SJSA1 (cell line): ENCODE results near the gene ANKS1B. TPM values are rescaled to one million over a fixed set of nuclear protein-coding genes. Genes with fewer than 3 reads are reported as not detected.

Experiments used
- DNase-seq, 2 experiments: peaks; one replicate each; pipeline ENCODE4 v3.0.0-alpha.2; 2015 to 2020; ENCODE audit warnings: low spot score in 2 of 2, low read depth in 1 of 2
- H3K27ac ChIP-seq: fragments of 250-450 bp; sonication (Bioruptor Pico); 2 replicates; pipeline ENCODE4 v1.5.1; 2020; ENCODE audit warnings: mild to moderate bottlenecking, moderate library complexity
- H3K27me3 ChIP-seq: fragments of 250-450 bp; sonication (Bioruptor Pico); replicated peaks from 2 replicates; pipeline ENCODE4 v1.5.1; 2020; ENCODE audit warnings: mild to moderate bottlenecking, moderate library complexity
- H3K36me3 ChIP-seq: fragments of 250-450 bp; sonication (Bioruptor Pico); 2 replicates; pipeline ENCODE4 v1.5.1; 2020; ENCODE audit warnings: mild to moderate bottlenecking
- H3K4me1 ChIP-seq: fragments of 250-450 bp; sonication (Bioruptor Pico); replicated peaks from 2 replicates; pipeline ENCODE4 v1.6.1; 2021; ENCODE audit warnings: mild to moderate bottlenecking
- H3K4me3 ChIP-seq: fragments of 250-450 bp; sonication (Bioruptor Pico); 2 replicates; pipeline ENCODE4 v1.5.1; 2020; ENCODE audit warnings: mild to moderate bottlenecking
- H3K9me3 ChIP-seq: fragments of 250-450 bp; sonication (Bioruptor Pico); replicated peaks from 2 replicates; pipeline ENCODE4 v1.5.1; 2020; ENCODE audit warnings: mild to moderate bottlenecking
- total RNA-seq: library from RNA; depleted of rRNA; stranded (reverse); fragments of >200 nt; shearing (Covaris generic); gene quantifications from 2 replicates; pipeline ENCODE4 v1.2.3, GENCODE V29; 2014

Gene ANKS1B
- total RNA-seq, 1 experiment from 2014 or later: not detected

DNA sequence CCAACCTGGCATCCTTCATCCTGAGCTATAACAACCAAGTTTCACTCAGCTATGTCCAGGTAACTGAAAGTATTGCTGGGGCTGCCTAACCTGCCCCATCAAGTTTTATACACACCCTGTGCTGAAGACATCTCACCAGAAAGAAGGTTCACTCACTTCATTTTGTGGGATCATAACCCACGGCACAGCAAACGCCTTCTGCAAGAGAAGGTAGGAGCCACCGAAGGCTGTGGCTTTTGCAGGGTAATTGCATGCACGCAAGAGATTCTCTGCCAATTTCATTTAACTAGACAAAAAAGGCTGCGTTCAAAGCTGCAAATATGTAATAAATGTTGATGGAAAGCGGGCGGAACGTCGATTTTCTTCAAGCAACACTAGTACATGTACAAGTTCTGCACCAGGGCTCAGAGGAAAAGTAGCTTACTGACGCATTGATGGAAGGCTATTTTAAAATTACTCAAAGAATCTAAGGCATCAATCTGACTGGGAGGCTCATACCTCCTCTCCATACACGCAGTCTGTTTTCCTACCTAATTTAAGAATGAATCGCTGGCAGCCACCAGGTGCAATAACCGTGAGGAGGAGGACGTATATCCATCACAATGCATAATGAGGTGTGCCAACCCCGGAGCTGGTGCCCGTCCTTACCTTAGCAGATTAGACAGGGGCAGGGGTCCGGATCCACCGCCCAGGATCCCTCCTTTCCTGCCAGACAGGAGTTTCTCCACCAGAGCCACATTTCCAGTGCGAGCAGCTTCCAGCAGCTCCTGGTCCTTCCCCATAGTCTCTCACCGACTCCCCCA is 1.1 kb downstream of the ANKS1B start:
- no peaks in the 10 kb centered on the region for H3K36me3 ChIP-seq
- peaks cover 5% of the 10 kb centered on the region for H3K4me1 ChIP-seq
- H3K4me3 ChIP-seq: no peak overlapping the region
- H3K27ac ChIP-seq: no peak overlapping the region
- H3K9me3 ChIP-seq: no peaks in the 10 kb centered on the region
- peaks cover 52% of the 10 kb centered on the region for H3K27me3 ChIP-seq
- no peak for DNase-seq

DNA sequence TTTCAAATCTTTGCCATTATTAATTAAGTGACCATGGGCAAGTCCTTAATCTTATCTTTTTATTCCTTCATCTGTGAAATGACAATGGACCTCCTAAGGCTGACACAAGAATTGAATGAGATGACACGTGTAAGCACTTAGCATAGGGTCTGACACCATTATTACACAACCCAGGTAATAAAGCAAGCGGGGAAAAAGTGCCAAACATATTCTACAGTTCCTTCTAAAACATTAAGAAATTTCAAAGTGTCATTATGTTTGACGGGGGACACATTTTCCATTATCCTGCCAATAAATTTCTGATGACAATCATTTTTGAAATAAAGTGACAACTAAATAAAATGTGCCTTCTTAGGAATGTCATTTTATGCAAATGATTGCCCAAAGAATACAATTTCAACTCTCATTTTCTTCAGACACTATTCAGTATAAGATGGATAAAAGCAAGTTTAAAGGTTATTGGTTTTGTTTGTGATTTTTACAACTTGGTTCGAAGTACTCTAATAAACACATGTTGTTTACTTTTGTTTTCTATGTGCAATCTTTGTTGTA is 3.0 kb downstream of the ANKS1B start:
- no peak overlapping the region for H3K4me3 ChIP-seq
- H3K9me3 ChIP-seq: no peaks in the 10 kb centered on the region
- no peak for DNase-seq
- peaks cover 5% of the 10 kb centered on the region for H3K4me1 ChIP-seq
- H3K36me3 ChIP-seq: no peaks in the 10 kb centered on the region
- no peak overlapping the region for H3K27ac ChIP-seq
- H3K27me3 ChIP-seq: peaks cover 47% of the 10 kb centered on the region

DNA sequence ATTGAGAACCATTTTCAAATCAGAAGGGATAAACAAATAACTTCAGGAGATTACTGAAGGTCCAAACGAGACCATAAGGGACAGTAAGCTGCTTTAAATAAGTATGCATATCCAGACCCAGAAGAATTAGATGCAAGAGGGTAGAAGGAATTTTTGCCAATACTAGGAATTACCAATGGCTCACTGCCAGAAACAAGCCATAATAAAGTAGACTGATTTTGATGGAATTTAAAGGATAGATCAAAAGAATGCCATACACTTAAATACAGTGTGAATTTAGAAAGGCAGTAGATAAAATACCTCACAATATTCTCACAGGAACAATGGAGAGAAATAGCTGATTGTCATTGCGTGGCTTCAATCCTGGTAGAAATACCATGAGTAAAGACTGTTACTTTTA is 5.3 kb downstream of the ANKS1B start:
- H3K36me3 ChIP-seq: no peaks in the 10 kb centered on the region
- H3K4me1 ChIP-seq: no peaks in the 10 kb centered on the region
- H3K27ac ChIP-seq: no peak overlapping the region
- no peaks in the 10 kb centered on the region for H3K9me3 ChIP-seq
- H3K4me3 ChIP-seq: no peak overlapping the region
- DNase-seq: no peak
- H3K27me3 ChIP-seq: peaks cover 29% of the 10 kb centered on the region

DNA sequence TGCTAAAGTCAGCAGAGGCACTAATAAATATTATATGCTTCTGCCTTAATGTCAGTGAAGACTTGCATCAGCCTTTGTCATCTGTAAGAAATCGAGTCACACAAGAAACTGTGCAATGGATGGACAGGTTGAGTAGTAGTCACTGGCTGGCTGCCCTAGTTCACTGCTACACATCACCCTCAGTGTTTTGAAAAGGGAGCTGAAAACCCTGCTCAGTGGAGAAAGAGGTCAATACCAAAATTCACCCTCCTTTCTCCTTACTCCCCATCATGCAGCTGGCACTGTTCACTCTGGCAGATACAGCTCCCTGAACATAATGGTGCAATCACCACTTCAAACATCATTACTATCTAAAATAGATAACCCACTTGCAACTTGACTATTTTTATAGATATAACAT is 6.6 kb downstream of the ANKS1B start:
- Histone ChIP-seq H3K27me3 (peaks cover 18% of the 10 kb centered on the region), H3K27ac (no peak overlapping the region), H3K4me1 (no peaks in the 10 kb centered on the region), H3K9me3 (no peaks in the 10 kb centered on the region), H3K36me3 (no peaks in the 10 kb centered on the region), H3K4me3 (no peak overlapping the region)
- DNase-seq: no peak

DNA sequence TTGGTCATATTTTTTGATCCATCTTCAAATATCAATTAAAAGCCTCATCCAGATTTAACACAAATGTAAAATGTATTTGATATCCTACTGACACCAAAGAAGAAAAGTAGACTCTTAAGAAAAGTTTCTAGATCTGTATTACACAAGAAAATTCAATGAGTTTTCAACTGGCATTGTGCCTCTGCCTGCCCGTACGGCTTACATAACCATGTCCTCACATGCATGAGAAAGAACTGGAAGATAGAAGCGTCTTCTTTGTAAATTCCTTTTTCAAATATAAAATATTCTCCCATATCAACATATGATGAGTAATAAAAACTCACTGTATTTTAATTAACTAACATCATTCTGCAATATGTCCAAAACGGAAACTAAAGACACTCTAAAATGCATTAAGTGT is 7.2 kb downstream of the ANKS1B start:
- H3K4me1 ChIP-seq: no peaks in the 10 kb centered on the region
- no peaks in the 10 kb centered on the region for H3K9me3 ChIP-seq
- no peaks in the 10 kb centered on the region for H3K36me3 ChIP-seq
- H3K27ac ChIP-seq: no peak overlapping the region
- DNase-seq: no peak
- H3K4me3 ChIP-seq: no peak overlapping the region
- peaks cover 12% of the 10 kb centered on the region for H3K27me3 ChIP-seq

DNA sequence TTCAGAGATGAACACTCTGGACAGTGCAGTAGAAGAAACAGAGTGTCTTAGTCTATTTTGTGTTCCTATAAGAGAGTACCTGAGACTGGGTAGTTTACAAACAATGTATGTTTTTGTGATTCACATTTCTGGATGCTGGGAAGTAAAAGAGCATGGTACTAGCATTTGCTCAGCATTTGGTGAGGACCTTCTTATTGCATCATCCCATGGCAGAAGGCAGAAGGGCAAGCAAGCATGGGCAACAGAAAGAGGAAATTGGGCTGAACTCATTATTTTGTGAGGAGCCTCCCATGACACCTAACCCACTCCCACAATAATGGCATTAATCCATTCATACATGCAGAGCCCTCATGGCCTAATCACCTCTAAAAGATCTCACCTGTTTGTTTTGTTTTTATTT is 8.0 kb downstream of the ANKS1B start:
- H3K4me3 ChIP-seq: no peak overlapping the region
- no peaks in the 10 kb centered on the region for H3K4me1 ChIP-seq
- H3K36me3 ChIP-seq: no peaks in the 10 kb centered on the region
- H3K27me3 ChIP-seq: peaks cover 6% of the 10 kb centered on the region; the same call in 1 of the 2 replicates
- DNase-seq: no peak
- H3K9me3 ChIP-seq: no peaks in the 10 kb centered on the region
- no peak overlapping the region for H3K27ac ChIP-seq

DNA sequence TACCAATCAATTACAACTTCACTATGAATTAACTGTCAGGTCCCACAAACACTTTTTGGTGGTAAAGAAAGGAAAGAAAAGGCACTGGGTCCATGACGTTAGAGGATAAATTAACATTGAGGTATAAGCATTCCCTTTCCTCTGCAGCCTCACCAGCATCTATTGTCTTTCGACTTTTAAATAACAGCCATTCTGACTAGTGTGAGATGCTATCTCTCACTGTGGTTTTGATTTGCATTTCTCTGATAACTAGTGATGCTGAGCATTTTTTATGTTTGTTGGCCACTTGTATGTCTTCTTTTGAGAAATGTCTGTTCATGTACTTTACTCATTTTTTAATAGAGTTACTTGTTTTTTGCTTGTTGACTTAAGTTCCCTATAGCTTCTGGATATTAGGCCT is 9.4 kb downstream of the ANKS1B start:
- Histone ChIP-seq H3K4me1 (no peaks in the 10 kb centered on the region), H3K36me3 (no peaks in the 10 kb centered on the region), H3K9me3 (no peaks in the 10 kb centered on the region), H3K27ac (no peak overlapping the region), H3K4me3 (no peak overlapping the region), H3K27me3 (peaks cover 3% of the 10 kb centered on the region; the same call in 1 of the 2 replicates)
- DNase-seq: no peak

DNA sequence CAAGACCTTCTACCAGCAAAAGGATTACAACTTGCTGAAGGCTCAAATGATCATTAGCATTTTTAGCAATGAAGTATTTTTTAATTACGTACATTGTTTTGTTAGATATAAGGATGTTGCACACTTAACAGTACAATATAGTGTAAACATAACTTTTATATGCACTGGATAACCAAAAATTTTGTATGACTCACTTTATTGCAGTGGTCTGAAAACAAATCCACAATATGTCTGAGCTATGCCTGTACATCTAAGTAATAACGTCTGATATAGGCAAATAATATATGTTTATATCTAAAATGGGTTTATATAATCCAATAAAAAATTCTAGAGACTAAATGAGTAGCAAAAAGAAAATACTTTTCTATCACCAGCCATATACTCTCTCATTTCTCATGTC is 10.6 kb downstream of the ANKS1B start:
- Histone ChIP-seq H3K27ac (no peak overlapping the region), H3K36me3 (no peaks in the 10 kb centered on the region), H3K27me3 (no peaks in the 10 kb centered on the region), H3K9me3 (no peaks in the 10 kb centered on the region), H3K4me3 (no peak overlapping the region), H3K4me1 (no peaks in the 10 kb centered on the region)
- no peak for DNase-seq

DNA sequence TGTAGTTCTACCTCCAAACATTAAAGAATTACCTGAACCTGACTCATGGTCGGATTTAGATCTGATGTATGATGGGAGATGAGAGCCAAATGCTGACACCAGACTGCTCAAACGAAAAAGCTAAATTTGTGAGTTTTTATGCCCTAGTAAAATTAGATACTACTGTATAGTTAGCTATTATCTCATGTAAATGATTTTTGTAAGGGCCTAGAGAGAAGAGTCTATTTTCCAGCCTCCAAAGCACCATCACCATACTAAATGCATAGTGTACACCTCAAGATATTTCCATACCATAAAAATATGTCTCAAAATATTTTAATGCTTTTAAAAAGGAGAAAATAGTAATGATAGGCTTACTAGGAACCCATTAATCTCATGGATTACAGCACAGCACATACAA is 18.3 kb downstream of the ANKS1B start:
- Histone ChIP-seq H3K4me1 (no peaks in the 10 kb centered on the region), H3K4me3 (no peak overlapping the region), H3K27ac (no peak overlapping the region), H3K36me3 (no peaks in the 10 kb centered on the region), H3K27me3 (no peaks in the 10 kb centered on the region), H3K9me3 (no peaks in the 10 kb centered on the region)
- no peak for DNase-seq

DNA sequence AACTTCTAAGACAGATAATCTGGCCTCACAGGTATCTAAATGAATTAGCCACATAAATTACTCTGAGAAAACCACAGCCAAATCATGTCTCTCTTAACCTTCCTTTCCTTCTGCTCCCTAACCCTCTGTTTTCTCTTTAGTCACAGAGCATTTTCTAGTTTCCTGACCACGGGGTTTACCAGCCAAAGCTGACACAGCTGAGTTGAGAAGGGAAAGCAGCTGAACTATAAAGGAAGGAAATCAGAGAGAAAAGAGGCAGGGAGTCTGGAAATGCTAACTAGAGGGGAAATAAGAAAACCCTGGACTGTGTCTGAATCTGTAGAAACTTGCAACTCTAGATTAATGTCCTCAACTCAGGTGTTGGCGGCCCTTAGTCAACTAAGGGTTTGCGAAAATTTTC is 24.4 kb downstream of the ANKS1B start:
- H3K27ac ChIP-seq: no peak overlapping the region
- H3K4me1 ChIP-seq: no peaks in the 10 kb centered on the region
- H3K27me3 ChIP-seq: no peaks in the 10 kb centered on the region
- no peaks in the 10 kb centered on the region for H3K9me3 ChIP-seq
- no peaks in the 10 kb centered on the region for H3K36me3 ChIP-seq
- H3K4me3 ChIP-seq: no peak overlapping the region
- no peak for DNase-seq

DNA sequence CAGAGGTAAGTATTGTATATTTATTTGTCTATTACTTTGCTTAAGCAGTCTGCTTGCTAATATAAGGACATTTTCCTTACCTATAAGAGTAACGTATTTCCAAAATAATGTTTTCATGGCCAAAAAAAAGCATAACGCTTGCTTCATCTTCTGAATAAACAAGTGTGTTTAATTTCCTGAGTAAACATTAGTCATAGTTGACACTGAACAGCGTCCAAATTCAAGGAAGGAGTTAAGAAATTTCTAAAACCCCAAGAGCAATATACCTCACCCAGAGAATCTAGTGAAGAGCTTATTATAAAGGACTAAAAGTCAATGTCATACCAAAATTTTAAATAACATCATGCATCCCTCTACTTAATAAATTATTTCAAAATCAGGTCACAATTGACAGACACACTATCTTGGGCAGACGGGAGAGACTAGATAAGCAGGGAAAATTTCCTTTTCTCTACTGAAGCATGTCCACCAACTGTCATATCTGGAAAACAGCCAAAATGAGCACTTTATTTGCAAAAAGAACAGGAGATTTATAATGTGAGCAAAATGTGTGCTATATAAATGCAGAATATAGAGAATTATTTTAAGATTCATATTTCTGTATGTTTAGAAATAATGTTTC is 25.1 kb downstream of the ANKS1B start:
- DNase-seq: no peak
- no peak overlapping the region for H3K4me3 ChIP-seq

DNA sequence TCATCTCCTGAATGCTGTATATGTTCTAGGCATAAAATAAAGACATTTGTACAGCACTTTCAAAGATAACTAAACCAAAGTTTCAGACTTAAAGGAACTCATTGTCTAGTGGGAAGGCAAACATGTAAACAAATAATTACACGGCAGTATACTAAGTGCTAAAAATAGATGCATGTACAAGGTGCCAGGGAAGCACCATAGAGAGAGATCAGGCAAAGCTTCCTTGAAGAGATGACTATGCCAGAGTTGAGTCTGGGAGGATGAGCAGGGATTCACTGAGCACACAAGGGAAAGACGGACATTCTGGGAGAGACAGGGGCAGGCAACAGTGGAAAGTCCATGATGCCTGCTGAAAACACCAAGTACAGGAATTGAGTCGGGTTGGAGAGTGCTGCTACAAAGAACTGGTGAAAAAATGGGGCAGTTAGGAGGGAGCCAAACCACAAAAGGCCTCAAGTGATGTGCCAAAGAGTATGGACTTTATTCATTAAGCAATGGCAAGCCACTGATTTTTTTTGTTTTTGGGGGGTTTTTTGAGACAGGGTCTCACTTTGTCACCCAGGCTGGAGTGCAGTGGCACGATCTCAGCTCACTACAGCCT is 26.8 kb downstream of the ANKS1B start:
- Histone ChIP-seq H3K4me3 (no peak overlapping the region), H3K27ac (no peak overlapping the region), H3K4me1 (no peaks in the 10 kb centered on the region), H3K27me3 (peaks cover 4% of the 10 kb centered on the region; the same call in 1 of the 2 replicates), H3K36me3 (no peaks in the 10 kb centered on the region), H3K9me3 (no peaks in the 10 kb centered on the region)
- DNase-seq: no peak

More for the DNA sequence above, 25.1 kb downstream of the ANKS1B start:
- no peaks in the 10 kb centered on the region for H3K4me1 ChIP-seq
- H3K36me3 ChIP-seq: no peaks in the 10 kb centered on the region
- no peaks in the 10 kb centered on the region for H3K9me3 ChIP-seq
- H3K27ac ChIP-seq: no peak overlapping the region
- H3K27me3 ChIP-seq: no peaks in the 10 kb centered on the region

DNA sequence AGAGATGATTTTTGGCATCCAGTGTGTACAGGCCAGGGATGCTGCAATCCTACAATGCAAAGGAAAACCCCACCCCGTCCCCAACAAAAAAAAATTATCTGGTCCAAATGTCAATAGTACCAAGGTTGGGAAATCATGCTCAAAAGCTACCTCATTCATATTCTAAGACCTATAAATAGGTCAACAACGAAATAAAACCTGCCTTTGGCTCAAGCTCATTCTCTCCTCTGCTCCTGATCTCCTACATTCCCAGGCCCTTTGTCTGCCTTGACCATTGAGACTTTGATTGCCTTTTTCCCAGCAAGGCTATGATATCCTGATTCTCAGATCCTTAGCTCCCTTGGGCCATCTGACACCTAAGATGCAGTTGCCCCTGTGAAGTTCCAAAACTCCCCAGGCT is 30.0 kb downstream of the ANKS1B start:
- no peaks in the 10 kb centered on the region for H3K9me3 ChIP-seq
- no peaks in the 10 kb centered on the region for H3K4me1 ChIP-seq
- H3K27ac ChIP-seq: no peak overlapping the region
- peaks cover 5% of the 10 kb centered on the region; the same call in 1 of the 2 replicates for H3K27me3 ChIP-seq
- DNase-seq: no peak
- no peaks in the 10 kb centered on the region for H3K36me3 ChIP-seq
- no peak overlapping the region for H3K4me3 ChIP-seq

DNA sequence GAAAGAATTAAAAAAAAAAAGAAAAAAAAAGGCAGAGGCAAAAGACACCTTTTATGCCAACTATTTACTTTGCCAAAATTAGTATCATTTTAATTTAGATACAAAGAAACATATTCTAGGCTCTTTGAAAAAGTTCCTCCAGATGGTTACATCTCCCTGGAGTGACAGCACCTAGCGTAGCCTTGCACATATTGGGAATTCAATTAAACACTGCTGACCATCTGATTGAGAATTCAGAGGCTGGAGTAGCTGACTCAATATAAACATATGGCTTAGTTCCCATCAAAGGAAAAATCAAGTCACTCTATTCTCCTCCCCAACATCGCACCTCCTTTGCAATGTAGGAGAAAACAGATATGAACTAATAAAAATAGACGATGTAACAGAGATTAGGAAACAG is 36.4 kb downstream of the ANKS1B start:
- Histone ChIP-seq H3K27me3 (peaks cover 5% of the 10 kb centered on the region; the same call in 1 of the 2 replicates), H3K9me3 (no peaks in the 10 kb centered on the region), H3K27ac (no peak overlapping the region), H3K4me3 (no peak overlapping the region), H3K36me3 (no peaks in the 10 kb centered on the region), H3K4me1 (no peaks in the 10 kb centered on the region)
- DNase-seq: no peak
